ENCODE data around the gene MRPS27. TPM values are rescaled to one million over a fixed set of nuclear protein-coding genes. Genes with fewer than 3 reads are reported as not detected.
"Not testable (repeated sequence)": the region's sequence is repeated elsewhere in the genome, so short reads cannot be mapped to it uniquely, and the experiment has no call there.

The MRPS27 gene
- polyA plus RNA-seq, 1 donor from 2014 or later: 35.5 TPM

- Mint-ChIP-seq H3K27ac (no peak overlapping the region), H3K4me3 (no peak overlapping the region), H3K9me3 (no peaks in the 10 kb centered on the region), H3K4me1 (peaks cover 8 to 11% (median 9%) of the 10 kb centered on the region in 3 donors), H3K36me3 (peaks cover 19% of the 10 kb centered on the region), H3K27me3 (no peaks in the 10 kb centered on the region)
Observed at GRCh38 chr5:72347801-72348308, 27.8 kb upstream of the MRPS27 start.

- no peak overlapping the region for H3K4me3 Mint-ChIP-seq
- H3K27ac Mint-ChIP-seq: no peak overlapping the region
- H3K36me3 Mint-ChIP-seq: peaks cover 22% of the 10 kb centered on the region
- no peaks in the 10 kb centered on the region for H3K27me3 Mint-ChIP-seq
- no peaks in the 10 kb centered on the region for H3K9me3 Mint-ChIP-seq
- peaks cover 9 to 11% (median 10%) of the 10 kb centered on the region in 3 donors for H3K4me1 Mint-ChIP-seq
Observed at GRCh38 chr5:72346398-72346797, 26.4 kb upstream of the MRPS27 start.

GRCh38 chr5:72338689-72339209 is 18.7 kb upstream of the MRPS27 start:
- Mint-ChIP-seq H3K4me1 (peaks cover 0 to 2% (median 0%) of the 10 kb centered on the region in 3 donors), H3K27ac (no peak overlapping the region), H3K36me3 (peaks cover 17% of the 10 kb centered on the region), H3K9me3 (no peaks in the 10 kb centered on the region), H3K4me3 (no peak overlapping the region), H3K27me3 (no peaks in the 10 kb centered on the region)

GRCh38 chr5:72337159-72337558 is 17.1 kb upstream of the MRPS27 start:
- Mint-ChIP-seq H3K36me3 (peaks cover 9% of the 10 kb centered on the region), H3K9me3 (no peaks in the 10 kb centered on the region), H3K27me3 (no peaks in the 10 kb centered on the region), H3K4me3 (no peak overlapping the region), H3K27ac (no peak overlapping the region), H3K4me1 (peaks cover 0 to under 1% (median 0%) of the 10 kb centered on the region in 3 donors)

- Mint-ChIP-seq H3K9me3 (no peaks in the 10 kb centered on the region), H3K36me3 (peaks cover 18% of the 10 kb centered on the region), H3K4me3 (no peak overlapping the region), H3K4me1 (peaks cover 0 to 3% (median 0%) of the 10 kb centered on the region in 3 donors), H3K27me3 (no peaks in the 10 kb centered on the region), H3K27ac (no peak overlapping the region)
Observed at GRCh38 chr5:72330712-72331111, 10.7 kb upstream of the MRPS27 start.

- Mint-ChIP-seq H3K27ac (no peak overlapping the region), H3K9me3 (no peaks in the 10 kb centered on the region), H3K27me3 (no peaks in the 10 kb centered on the region), H3K4me1 (peaks cover 0 to 3% (median 2%) of the 10 kb centered on the region in 3 donors), H3K36me3 (peaks cover 22% of the 10 kb centered on the region), H3K4me3 (no peak overlapping the region)
Observed at GRCh38 chr5:72328172-72328571, 8.1 kb upstream of the MRPS27 start.

GRCh38 chr5:72326306-72326649 is 6.2 kb upstream of the MRPS27 start:
- Mint-ChIP-seq H3K4me3 (no peak overlapping the region), H3K9me3 (no peaks in the 10 kb centered on the region), H3K27me3 (no peaks in the 10 kb centered on the region)

GRCh38 chr5:72325566-72326305 is 5.7 kb upstream of the MRPS27 start:
- Mint-ChIP-seq H3K27me3 (no peaks in the 10 kb centered on the region), H3K36me3 (peaks cover 21% of the 10 kb centered on the region), H3K27ac (peak overlapping the region in 1 of 3 donors; percentile 47), H3K4me3 (no peak overlapping the region), H3K9me3 (no peaks in the 10 kb centered on the region), H3K4me1 (peaks cover 2 to 6% (median 3%) of the 10 kb centered on the region in 3 donors)

More at GRCh38 chr5:72326306-72326649, 6.2 kb upstream of the MRPS27 start:
- Mint-ChIP-seq H3K36me3 (peaks cover 21% of the 10 kb centered on the region), H3K4me1 (peaks cover 1 to 6% (median 2%) of the 10 kb centered on the region in 3 donors), H3K27ac (no peak overlapping the region)

- Mint-ChIP-seq H3K27ac (no peak overlapping the region), H3K27me3 (no peaks in the 10 kb centered on the region), H3K4me3 (peak overlapping the region in 2 of 4 donors; percentile 2 to 53), H3K36me3 (peaks cover 13% of the 10 kb centered on the region), H3K9me3 (no peaks in the 10 kb centered on the region), H3K4me1 (peaks cover 6 to 16% (median 6%) of the 10 kb centered on the region in 3 donors)
Observed at GRCh38 chr5:72324189-72324825, 4.3 kb upstream of the MRPS27 start.

- H3K27me3 Mint-ChIP-seq, H3K36me3 Mint-ChIP-seq, H3K9me3 Mint-ChIP-seq: not testable (repeated sequence)
- Mint-ChIP-seq H3K4me3 (peak overlapping the region; percentile 97 to 100 (median 99)), H3K4me1 (peaks cover 25 to 37% (median 28%) of the 10 kb centered on the region in 3 donors), H3K27ac (peak overlapping the region; percentile 94 to 98 (median 94))
Observed at GRCh38 chr5:72319435-72319975, 535 bp downstream of the MRPS27 start.

- H3K36me3 Mint-ChIP-seq: no peaks in the 10 kb centered on the region
- H3K4me1 Mint-ChIP-seq: peaks cover 21 to 24% (median 23%) of the 10 kb centered on the region in 3 donors
- no peaks in the 10 kb centered on the region for H3K27me3 Mint-ChIP-seq
- peak overlapping the region in 3 of 4 donors; percentile 17 to 43 (median 17) for H3K4me3 Mint-ChIP-seq
- H3K9me3 Mint-ChIP-seq: no peaks in the 10 kb centered on the region
- H3K27ac Mint-ChIP-seq: no peak overlapping the region
Observed at GRCh38 chr5:72314571-72315172, 5.4 kb downstream of the MRPS27 start.

- H3K27me3 Mint-ChIP-seq: no peaks in the 10 kb centered on the region
- peaks cover 20 to 21% (median 21%) of the 10 kb centered on the region in 3 donors for H3K4me1 Mint-ChIP-seq
- H3K4me3 Mint-ChIP-seq: peak overlapping the region in 1 of 4 donors; percentile 32
- no peaks in the 10 kb centered on the region for H3K36me3 Mint-ChIP-seq
- no peak overlapping the region for H3K27ac Mint-ChIP-seq
- no peaks in the 10 kb centered on the region for H3K9me3 Mint-ChIP-seq
Observed at GRCh38 chr5:72313141-72313540, 6.9 kb downstream of the MRPS27 start.

GRCh38 chr5:72308853-72309191 is 11.2 kb downstream of the MRPS27 start:
- Mint-ChIP-seq H3K4me3 (peak overlapping the region in 2 of 4 donors; percentile 92 to 96), H3K36me3 (no peaks in the 10 kb centered on the region), H3K9me3 (no peaks in the 10 kb centered on the region), H3K4me1 (peaks cover 25 to 33% (median 28%) of the 10 kb centered on the region in 3 donors), H3K27ac (peak overlapping the region; percentile 97 to 99 (median 99)), H3K27me3 (no peaks in the 10 kb centered on the region)

- Mint-ChIP-seq H3K4me1 (peaks cover 23 to 37% (median 28%) of the 10 kb centered on the region in 3 donors), H3K36me3 (no peaks in the 10 kb centered on the region), H3K4me3 (peak overlapping the region; percentile 92 to 97 (median 96))
Observed at GRCh38 chr5:72307968-72308852, 11.8 kb downstream of the MRPS27 start.

More at GRCh38 chr5:72307968-72308852, 11.8 kb downstream of the MRPS27 start:
- Mint-ChIP-seq H3K27me3 (no peaks in the 10 kb centered on the region), H3K9me3 (no peaks in the 10 kb centered on the region), H3K27ac (peak overlapping the region; percentile 97 to 99 (median 99))
